Endothelial cell (in vitro differentiated cells): ENCODE data around the gene SLC47A1. TPM values are rescaled to one million over a fixed set of nuclear protein-coding genes. Genes with fewer than 3 reads are reported as not detected.
A peak's percentile ranks its signal among the peaks of the same experiment; 100 is the strongest.
"Not testable (repeated sequence)": the region's sequence is repeated elsewhere in the genome, so short reads cannot be mapped to it uniquely, and the experiment has no call there.

Experiments used
- DNase-seq: peaks from one replicate; pipeline ENCODE4 v3.0.0; 2021; ENCODE audit warnings: low spot score
- H3K27ac Mint-ChIP-seq: one replicate; pipeline ENCODE4 v1.8.0; 2021; ENCODE audit warnings: mixed read lengths, inconsistent platforms; ENCODE audit not compliant: unreplicated experiment
- H3K27me3 Mint-ChIP-seq: one replicate; pipeline ENCODE4 v1.8.0; 2021; ENCODE audit warnings: mild to moderate bottlenecking, moderate library complexity, mixed read lengths, inconsistent platforms; ENCODE audit not compliant: unreplicated experiment
- H3K36me3 Mint-ChIP-seq: one replicate; pipeline ENCODE4 v1.8.0; 2021; ENCODE audit warnings: mild to moderate bottlenecking, low read depth, mixed read lengths, inconsistent platforms; ENCODE audit not compliant: unreplicated experiment
- H3K4me1 Mint-ChIP-seq: one replicate; pipeline ENCODE4 v1.8.0; 2021; ENCODE audit warnings: mild to moderate bottlenecking, mixed read lengths, inconsistent platforms; ENCODE audit not compliant: unreplicated experiment
- H3K4me3 Mint-ChIP-seq: one replicate; pipeline ENCODE4 v1.8.0; 2021; ENCODE audit warnings: mild to moderate bottlenecking, mixed read lengths, inconsistent platforms; ENCODE audit not compliant: unreplicated experiment
- H3K9me3 Mint-ChIP-seq: one replicate; pipeline ENCODE4 v1.8.0; 2021; ENCODE audit warnings: mixed read lengths, inconsistent platforms; ENCODE audit not compliant: unreplicated experiment
- total RNA-seq: library from RNA; stranded (reverse); fragmentation: NEBNext Ultra II Directional; extraction: Animal tissue kit (Norgen Biotek cat#: 25700); gene quantifications from one replicate; pipeline ENCODE4 v1.2.1, GENCODE V29; 2021; ENCODE audit not compliant: unreplicated experiment
- TF ChIP-seq, protein P1 (sequence below): fragments of 200-600 bp; sonication (generic); IDR thresholded peaks from one replicate; pipeline ENCODE4 v1.5.0; 2021; ENCODE audit warnings: antibody characterized with exemption; ENCODE audit not compliant: unreplicated experiment

The SLC47A1 gene
- total RNA-seq, 1 donor from 2014 or later = 6.8 TPM

DNA sequence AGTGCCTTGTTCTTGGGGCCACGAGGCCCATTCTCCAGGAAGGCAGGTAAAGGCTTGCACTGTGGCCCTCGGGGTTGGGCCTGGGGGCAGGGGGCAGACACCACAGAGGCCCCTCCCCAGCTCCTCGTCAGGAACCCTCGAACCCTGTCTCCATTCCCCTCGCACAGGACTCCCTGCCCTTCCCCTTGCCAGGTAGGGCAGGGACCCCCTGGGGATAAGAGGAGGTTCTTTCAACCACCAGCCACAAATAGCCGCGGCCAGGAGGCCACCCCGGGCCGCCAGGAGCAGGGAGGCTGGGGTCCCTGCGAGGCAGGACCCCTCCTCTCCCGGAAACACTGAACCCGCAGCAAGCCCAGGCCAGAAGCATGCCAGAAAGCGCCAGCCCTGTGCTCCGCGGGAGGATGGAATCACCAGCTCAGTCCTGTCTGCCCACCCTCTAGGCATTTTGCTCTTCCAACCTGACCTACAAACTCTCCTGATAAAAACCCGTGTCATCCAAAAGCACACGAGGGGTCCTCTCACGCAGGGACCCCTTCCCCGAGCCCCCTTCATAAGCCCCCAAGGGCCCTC is 45.6 kb downstream of the SLC47A1 start:
- Mint-ChIP-seq H3K36me3 (no peaks in the 10 kb centered on the region), H3K27ac (no peak overlapping the region), H3K9me3 (no peaks in the 10 kb centered on the region), H3K4me3 (peak overlapping the region; percentile 77), H3K27me3 (peaks cover 4% of the 10 kb centered on the region), H3K4me1 (no peaks in the 10 kb centered on the region)
- no peak for DNase-seq
- TF ChIP-seq, protein P1, sequence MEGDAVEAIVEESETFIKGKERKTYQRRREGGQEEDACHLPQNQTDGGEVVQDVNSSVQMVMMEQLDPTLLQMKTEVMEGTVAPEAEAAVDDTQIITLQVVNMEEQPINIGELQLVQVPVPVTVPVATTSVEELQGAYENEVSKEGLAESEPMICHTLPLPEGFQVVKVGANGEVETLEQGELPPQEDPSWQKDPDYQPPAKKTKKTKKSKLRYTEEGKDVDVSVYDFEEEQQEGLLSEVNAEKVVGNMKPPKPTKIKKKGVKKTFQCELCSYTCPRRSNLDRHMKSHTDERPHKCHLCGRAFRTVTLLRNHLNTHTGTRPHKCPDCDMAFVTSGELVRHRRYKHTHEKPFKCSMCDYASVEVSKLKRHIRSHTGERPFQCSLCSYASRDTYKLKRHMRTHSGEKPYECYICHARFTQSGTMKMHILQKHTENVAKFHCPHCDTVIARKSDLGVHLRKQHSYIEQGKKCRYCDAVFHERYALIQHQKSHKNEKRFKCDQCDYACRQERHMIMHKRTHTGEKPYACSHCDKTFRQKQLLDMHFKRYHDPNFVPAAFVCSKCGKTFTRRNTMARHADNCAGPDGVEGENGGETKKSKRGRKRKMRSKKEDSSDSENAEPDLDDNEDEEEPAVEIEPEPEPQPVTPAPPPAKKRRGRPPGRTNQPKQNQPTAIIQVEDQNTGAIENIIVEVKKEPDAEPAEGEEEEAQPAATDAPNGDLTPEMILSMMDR = no peak

DNA sequence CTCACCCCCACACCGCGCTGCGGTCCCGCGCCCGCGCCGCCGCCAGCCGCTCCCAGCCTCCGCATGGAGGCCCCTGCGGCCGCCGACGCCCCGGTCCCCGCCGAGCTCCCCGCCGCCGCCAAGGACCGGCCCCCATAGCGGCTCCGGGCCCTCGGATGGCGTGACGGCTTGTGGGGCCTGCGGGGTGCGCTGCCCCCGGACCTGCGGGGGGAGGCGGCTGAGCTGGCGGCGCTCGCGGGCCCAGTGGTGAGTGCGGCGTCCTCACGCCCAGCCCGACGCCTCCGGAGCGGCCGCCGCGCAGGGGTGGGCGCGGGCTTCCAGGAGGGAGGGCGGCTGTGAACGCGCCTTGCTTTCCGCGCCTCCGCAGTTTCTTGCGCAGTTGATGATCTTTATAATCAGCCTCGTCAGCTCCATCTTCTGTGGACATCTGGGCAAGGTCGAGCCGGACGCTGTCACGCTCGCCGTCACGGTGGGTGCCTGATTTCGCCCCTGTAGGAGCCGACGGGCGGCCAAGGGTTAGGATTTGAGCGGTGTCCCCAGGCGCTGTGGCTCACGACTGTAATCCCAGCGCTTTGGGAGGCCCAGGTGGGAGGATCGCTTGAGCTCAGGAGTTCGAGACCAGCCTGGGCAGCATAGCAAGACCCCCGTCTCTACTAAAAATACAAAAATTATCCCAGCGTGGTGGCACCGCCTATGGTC is 46.4 kb downstream of the SLC47A1 start:
- Mint-ChIP-seq H3K36me3 (no peaks in the 10 kb centered on the region), H3K27me3 (peaks cover 4% of the 10 kb centered on the region), H3K9me3 (no peaks in the 10 kb centered on the region), H3K27ac (no peak overlapping the region), H3K4me3 (peak overlapping the region; percentile 88), H3K4me1 (no peaks in the 10 kb centered on the region)
- DNase-seq = peak; percentile 22
- TF ChIP-seq, protein P1 = no peak

DNA sequence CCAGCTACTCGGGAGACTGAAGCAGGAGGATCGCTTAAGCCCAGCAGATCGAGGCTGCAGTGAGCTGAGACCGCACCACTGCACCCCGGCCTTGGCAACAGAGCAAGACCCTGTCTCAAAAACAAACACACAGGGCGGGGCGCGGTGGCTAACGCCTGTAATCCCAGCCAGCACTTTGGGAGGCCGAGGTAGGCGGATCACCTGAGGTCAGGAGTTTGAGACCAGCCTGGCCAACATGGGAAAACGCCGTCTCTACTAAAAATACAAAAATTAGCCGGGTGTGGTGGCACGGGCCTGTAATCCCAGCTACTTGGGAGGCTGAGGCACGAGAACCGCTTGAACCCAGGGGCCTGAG is 46.9 kb downstream of the SLC47A1 start:
- not testable (repeated sequence) for H3K9me3 Mint-ChIP-seq, DNase-seq, H3K27me3 Mint-ChIP-seq, H3K36me3 Mint-ChIP-seq, H3K4me3 Mint-ChIP-seq, H3K27ac Mint-ChIP-seq, H3K4me1 Mint-ChIP-seq

DNA sequence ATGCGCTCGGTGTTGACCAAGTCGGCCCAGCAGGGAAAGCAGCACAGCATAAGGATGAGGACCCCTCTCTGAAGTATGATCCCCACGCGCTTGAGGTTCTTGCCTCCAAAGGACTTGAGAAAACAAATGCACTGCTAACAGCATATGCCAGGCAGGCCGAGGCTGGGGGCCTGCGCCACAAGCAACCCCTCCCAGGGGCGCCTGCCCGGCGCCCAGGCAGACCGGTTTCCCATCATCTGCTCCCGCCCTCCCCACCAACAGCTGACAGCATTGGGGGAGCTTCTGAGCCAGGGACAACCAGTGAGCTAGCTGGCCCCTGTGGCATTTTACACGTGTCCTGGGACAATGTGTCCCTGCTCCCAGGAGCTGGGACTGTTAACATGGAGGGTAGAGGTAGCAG is 48.5 kb downstream of the SLC47A1 start:
- not testable (repeated sequence) for H3K27ac Mint-ChIP-seq, H3K36me3 Mint-ChIP-seq, H3K4me3 Mint-ChIP-seq, H3K4me1 Mint-ChIP-seq, H3K9me3 Mint-ChIP-seq, DNase-seq, H3K27me3 Mint-ChIP-seq

DNA sequence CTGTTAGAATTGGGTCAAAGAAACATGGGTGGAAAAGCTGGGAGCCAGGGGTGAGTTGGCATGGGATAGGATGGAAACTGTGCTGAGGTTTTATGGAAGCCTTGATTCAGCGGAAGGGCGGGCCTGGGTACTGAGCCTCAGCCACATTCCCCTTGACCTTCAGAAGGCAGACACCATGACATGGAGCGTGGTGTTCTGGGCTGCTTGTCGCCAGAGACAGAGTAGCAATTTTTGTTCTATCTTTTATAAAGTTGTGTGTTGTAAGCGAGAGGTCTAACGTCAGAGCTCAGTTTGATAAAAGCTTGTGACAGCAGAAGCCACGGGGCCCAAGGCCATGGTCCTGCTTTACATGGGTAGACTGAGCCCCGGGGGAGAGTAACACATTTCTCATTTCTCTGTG is 50.2 kb downstream of the SLC47A1 start:
- H3K36me3 Mint-ChIP-seq = no peaks in the 10 kb centered on the region
- no peaks in the 10 kb centered on the region for H3K4me1 Mint-ChIP-seq
- TF ChIP-seq, protein P1 = no peak
- H3K27ac Mint-ChIP-seq = no peak overlapping the region
- H3K4me3 Mint-ChIP-seq = no peak overlapping the region
- peaks cover 4% of the 10 kb centered on the region for H3K27me3 Mint-ChIP-seq
- no peaks in the 10 kb centered on the region for H3K9me3 Mint-ChIP-seq
- DNase-seq = no peak

DNA sequence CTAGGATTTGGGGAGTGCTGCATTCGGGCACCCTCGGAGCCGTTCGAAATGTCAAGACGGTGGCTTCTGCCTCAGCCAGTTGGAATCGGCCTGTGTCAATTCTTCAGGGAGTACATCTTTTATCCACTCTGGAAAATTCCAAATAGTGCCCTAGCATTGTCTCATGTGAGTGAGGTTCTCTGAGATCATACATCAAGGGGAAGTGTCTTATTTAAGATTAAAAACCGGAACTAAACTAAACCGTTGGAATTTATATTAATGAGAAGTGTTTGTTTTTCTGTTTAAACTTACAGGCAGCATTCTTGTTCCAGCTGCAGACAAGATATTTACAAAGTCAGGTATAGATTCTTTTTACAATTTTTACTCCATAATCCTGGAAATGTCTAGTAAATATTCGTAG is 56.8 kb downstream of the SLC47A1 start:
- TF ChIP-seq, protein P1 = no peak
- H3K27me3 Mint-ChIP-seq = peaks cover 6% of the 10 kb centered on the region
- no peaks in the 10 kb centered on the region for H3K4me1 Mint-ChIP-seq
- no peak overlapping the region for H3K4me3 Mint-ChIP-seq
- H3K27ac Mint-ChIP-seq = no peak overlapping the region
- H3K9me3 Mint-ChIP-seq = no peaks in the 10 kb centered on the region
- no peak for DNase-seq
- no peaks in the 10 kb centered on the region for H3K36me3 Mint-ChIP-seq
